Lower leg skin (tissue), 4 donors: ENCODE results near the gene NPW. TPM values are rescaled to one million over a fixed set of nuclear protein-coding genes. Genes with fewer than 3 reads are reported as not detected.
"Not testable (repeated sequence)": the region's sequence is repeated elsewhere in the genome, so short reads cannot be mapped to it uniquely, and the experiment has no call there.

Experiments
- DNase-seq, 2 donors: peaks; one replicate each; pipeline ENCODE4 v3.0.0-alpha.2; 2019; ENCODE audit warnings: low spot score in 2 of 2
- H3K4me3 ChIP-seq: fragments of 200-600 bp; sonication (generic); 2 replicates; pipeline ENCODE4 v1.5.1; 2017; ENCODE audit warnings: mild to moderate bottlenecking, low read depth; ENCODE audit not compliant: poor library complexity, severe bottlenecking
- POLR2A ChIP-seq, 2 donors: fragments of 450-650 bp; IDR thresholded peaks; one replicate each; pipeline ENCODE4 v1.6.1; 2016 to 2017; ENCODE audit warnings: antibody characterized with exemption in 2 of 2, mild to moderate bottlenecking in 1 of 2, moderate library complexity in 1 of 2
- WGBS, 2 donors: methylation state at CpG; one replicate each; pipeline ENCODE4 v1.1.5; 2018; 5-methylcytosine and 5-hydroxymethylcytosine counted together
- intact Hi-C: fragments of 100-400 bp; cut with DNase I; formaldehyde crosslinking; loops from one replicate; pipeline ENCODE4 v1.15.0; 2023; ENCODE audit warnings: low total_unique reads
- total RNA-seq, 4 donors: library from RNA; depleted of rRNA; stranded (reverse); fragments of >200 nt; gene quantifications; one replicate each; pipeline ENCODE4 v1.1.0, GENCODE V29; 2016
- TF ChIP-seq, protein P1 (sequence below), 3 donors: fragments of 450-650 bp; IDR thresholded peaks; one replicate each; pipeline ENCODE4 v1.5.1; 2016; ENCODE audit warnings: antibody characterized with exemption in 3 of 3, mild to moderate bottlenecking in 3 of 3, moderate library complexity in 2 of 3

The NPW gene
- total RNA-seq, 4 donors from 2014 or later = 0.38 to 3.9 (median 1.6) TPM; not detected in 1

DNA sequence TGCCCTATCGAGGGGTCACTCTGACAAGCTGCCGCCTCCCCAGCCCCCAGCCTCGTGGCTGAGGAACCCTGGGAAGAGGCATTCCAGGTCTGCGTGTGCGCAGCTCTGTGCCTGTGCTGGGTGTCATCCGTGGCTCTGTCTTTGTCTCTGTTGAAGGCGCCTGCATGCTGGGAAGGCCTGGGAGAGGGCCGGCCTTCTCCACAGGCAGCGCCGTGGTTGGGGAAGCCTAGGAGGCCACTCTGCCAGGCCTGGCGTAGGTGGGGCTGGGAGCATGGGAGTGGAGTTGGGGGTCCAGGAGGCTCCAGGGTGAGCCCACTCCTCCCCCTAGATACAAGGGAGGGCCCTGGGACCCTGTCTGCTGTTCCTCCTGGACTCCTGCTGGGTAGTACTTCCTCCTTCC lies 10.5 kb downstream of the NPW start:
- no peak overlapping the region for H3K4me3 ChIP-seq
- no peak for TF ChIP-seq POLR2A (IDR thresholded peaks at IDR 0.05)
- TF ChIP-seq, protein P1, sequence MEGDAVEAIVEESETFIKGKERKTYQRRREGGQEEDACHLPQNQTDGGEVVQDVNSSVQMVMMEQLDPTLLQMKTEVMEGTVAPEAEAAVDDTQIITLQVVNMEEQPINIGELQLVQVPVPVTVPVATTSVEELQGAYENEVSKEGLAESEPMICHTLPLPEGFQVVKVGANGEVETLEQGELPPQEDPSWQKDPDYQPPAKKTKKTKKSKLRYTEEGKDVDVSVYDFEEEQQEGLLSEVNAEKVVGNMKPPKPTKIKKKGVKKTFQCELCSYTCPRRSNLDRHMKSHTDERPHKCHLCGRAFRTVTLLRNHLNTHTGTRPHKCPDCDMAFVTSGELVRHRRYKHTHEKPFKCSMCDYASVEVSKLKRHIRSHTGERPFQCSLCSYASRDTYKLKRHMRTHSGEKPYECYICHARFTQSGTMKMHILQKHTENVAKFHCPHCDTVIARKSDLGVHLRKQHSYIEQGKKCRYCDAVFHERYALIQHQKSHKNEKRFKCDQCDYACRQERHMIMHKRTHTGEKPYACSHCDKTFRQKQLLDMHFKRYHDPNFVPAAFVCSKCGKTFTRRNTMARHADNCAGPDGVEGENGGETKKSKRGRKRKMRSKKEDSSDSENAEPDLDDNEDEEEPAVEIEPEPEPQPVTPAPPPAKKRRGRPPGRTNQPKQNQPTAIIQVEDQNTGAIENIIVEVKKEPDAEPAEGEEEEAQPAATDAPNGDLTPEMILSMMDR (IDR thresholded peaks at IDR 0.05) = no peak

DNA sequence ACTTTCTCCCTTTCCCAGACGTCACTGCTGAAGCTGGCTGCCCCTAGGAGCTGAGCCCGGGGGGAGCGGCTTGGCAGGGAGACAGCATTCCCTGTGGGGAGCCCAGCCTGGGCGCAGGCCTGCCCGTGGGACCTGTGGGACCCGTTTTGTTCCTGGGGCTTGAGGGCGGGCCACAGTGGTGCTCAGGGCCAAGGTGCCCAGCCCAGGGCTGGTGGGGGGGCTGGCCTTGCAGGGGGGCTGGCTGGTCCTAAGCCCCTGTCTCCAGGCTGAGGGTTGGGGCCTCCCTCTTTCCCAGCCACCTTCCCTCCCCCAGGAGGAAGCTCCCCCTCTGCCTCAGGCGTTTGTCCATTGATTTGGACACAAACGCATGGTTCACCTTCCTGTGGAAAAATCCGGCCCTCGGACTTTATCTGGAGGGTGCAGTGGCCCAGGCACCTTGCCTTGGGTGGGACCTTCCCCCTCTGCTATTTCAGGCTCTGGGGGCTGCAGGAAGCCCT lies 11.5 kb downstream of the NPW start:
- intact Hi-C loops = loop anchor here (10.0 kb wide), 1 partner anchor 54 kb away; no protein-coding TSS in a partner anchor
- no peak for DNase-seq
- 53 to 69% methylated on average over 9 to 11 of the region's 11 CpGs for WGBS, 2 donors
- H3K4me3 ChIP-seq = no peak overlapping the region
- TF ChIP-seq POLR2A (IDR thresholded peaks at IDR 0.05) = no peak
- TF ChIP-seq, protein P1 (IDR thresholded peaks at IDR 0.05) = no peak

More for the DNA sequence above, 10.5 kb downstream of the NPW start:
- no peak for DNase-seq
- WGBS, 2 donors = 87 to 97% methylated on average over 7 to 10 of the region's 11 CpGs
- intact Hi-C loops = loop anchor here (10.0 kb wide), 1 partner anchor 55 kb away; no protein-coding TSS in a partner anchor

DNA sequence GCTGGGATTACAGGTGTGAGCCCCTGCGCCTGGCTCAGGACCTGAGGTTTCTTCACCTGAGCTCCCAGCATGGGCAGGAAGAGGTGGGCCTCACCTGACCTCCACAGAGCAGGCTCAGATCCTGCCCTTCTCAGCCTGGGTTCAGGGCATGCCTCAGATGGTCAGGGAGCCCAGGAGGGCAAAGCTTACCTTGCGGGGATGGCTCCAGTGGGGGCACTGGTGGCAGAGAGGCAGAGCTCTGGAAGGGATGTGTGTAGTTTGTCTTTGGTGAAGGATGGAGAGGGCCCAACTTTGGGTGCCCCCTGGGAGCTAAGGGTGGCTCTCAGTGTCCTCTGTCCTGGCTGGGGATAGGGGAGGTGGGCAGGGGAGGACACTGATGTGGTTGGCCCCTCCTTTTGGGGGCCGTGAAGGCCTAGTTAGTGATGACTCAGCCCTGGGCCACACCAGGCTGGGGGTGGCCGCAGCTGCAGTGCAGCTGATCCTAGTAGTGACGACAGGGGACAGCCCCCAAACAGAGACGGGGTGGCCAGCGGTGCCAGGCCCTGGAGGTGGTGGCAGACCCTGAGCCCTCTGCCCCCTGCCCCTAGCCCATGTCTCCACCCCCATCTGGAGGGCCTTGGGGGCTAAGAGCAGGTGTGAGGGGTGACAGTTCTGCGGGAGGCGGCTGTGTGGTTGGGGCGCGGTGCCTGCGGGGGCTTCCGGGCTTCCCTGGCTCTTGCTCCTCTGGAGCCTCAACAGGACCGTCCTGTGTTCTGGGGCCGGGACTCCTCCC lies 12.9 kb downstream of the NPW start:
- no peak for DNase-seq
- H3K4me3 ChIP-seq = no peak overlapping the region
- TF ChIP-seq, protein P1 (IDR thresholded peaks at IDR 0.05) = no peak
- no peak for TF ChIP-seq POLR2A (IDR thresholded peaks at IDR 0.05)
- intact Hi-C loops = loop anchor here (10.0 kb wide), 1 partner anchor 52 kb away; no protein-coding TSS in a partner anchor
- WGBS, 2 donors = 59 to 62% methylated on average over 5 to 15 of the region's 15 CpGs

DNA sequence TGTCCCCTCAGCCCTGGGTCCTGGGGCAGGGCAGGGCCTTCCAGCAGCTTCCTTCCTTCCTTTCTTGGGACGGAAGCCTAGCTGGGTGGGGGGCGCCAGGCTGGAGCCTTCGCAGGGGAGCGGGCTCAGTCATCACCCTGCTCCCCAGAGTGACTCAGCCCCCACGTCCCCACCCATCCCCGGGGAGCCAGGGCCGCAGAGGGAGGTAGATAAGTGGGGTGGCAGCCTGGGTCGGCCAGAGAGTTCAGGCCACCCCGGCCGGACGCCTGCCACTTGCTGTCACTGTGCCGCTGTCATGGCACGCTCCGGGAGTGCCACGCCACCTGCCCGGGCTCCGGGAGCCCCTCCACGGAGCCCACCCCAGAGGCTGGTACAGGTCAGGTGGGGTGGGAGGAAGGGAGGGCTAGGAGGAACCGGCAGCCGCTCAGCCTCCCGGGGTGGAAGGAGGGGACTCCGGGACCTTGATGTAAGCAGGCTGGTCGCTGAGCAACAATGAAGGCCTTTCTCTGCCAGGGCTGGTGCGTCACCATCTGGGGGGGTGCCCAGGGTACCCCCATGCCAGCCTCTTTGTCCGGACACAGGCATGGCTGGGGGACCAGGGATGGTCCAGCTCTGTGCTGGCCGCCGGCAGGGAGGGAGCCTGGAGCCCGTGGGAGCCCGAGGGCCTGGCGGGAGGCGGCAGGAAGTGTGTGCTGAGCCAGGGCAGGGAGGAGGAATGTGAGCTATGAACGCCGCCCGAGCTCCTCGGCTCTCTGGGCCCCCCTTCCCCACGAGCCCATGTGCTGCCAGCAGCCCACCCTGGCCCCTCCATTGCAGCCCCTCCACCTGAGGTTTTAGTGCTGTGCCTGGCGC lies 13.7 kb downstream of the NPW start:
- no peak overlapping the region for H3K4me3 ChIP-seq
- DNase-seq = no peak
- intact Hi-C loops = loop anchor here (10.0 kb wide), 1 partner anchor 52 kb away; no protein-coding TSS in a partner anchor
- WGBS, 2 donors = 22 to 30% methylated on average over 33 to 37 of the region's 37 CpGs
- no peak for TF ChIP-seq POLR2A (IDR thresholded peaks at IDR 0.05)
- TF ChIP-seq, protein P1 (IDR thresholded peaks at IDR 0.05) = no peak

DNA sequence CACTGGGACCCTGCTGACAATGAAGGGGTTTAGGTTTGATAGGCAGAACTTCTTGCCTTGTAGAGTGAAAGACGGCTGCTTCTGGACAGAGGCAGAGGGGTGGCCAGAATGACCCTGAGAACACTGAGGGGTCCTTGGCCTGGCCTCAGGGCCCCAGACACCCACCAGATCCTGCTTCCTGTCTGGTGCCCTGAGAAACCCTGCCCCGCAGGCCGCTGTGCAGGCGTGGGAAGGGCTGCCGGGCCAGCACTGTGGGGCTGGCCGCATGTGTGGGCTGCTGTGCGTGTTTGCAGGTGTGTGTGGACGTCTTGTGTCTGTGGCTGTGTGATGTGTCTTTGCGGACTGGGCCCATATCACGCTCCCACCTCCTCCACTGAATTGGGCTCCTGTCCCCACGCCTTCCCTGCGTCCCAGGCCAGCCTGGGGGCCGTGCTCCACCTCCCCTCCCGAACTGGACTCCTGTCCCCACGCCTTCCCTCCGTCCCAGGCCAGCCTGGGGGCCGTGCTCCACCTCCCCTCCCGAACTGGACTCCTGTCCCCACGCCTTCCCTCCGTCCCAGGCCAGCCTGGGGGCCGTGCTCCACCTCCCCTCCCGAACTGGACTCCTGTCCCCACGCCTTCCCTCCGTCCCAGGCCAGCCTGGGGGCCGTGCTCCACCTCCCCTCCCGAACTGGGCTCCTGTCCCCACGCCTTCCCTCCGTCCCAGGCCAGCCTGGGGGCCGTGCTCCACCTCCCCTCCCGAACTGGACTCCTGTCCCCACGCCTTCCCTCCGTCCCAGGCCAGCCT lies 14.5 kb downstream of the NPW start:
- intact Hi-C loops = loop anchor here (10.0 kb wide), 1 partner anchor 51 kb away; no protein-coding TSS in a partner anchor
- 54 to 69% methylated on average over 7 to 13 of the region's 32 CpGs for WGBS, 2 donors
- not testable (repeated sequence) for H3K4me3 ChIP-seq, DNase-seq
